Measurements from ENCODE around the gene PDE8A. TPM values are rescaled to one million over a fixed set of nuclear protein-coding genes. Genes with fewer than 3 reads are reported as not detected.

PDE8A gene
- total and polyA plus RNA-seq, 2 of the 4 experiments (the other 2 are of a cell fraction), result 32.4 to 35.9 TPM

- TF ChIP-seq FOS (IDR thresholded peaks at IDR 0.05; ENCODE audit: low read depth, low read length) (no peak), MAZ (IDR thresholded peaks at IDR 0.05; ENCODE audit: borderline replicate concordance, low read depth, low read length) (no peak)
Measured at GRCh38 chr15:85031086-85031943, 49.7 kb downstream of the PDE8A start (continued).

- no peak overlapping the region for H3K4ac ChIP-seq (ENCODE audit: low read depth, low read length)
- WGBS, 2 experiments (ENCODE audit: extremely low coverage in 2 of 2, insufficient read length in 1 of 2), result no CpG with 5 or more reads among the region's 2 CpGs
- no TSS peak for BruUV-seq (replicated peaks)
- H3K27ac ChIP-seq (ENCODE audit: insufficient read depth, low read length), result no peak overlapping the region
- DNase-seq (no peak), ATAC-seq (ENCODE audit: low read depth) (no peak)
- H4K20me1 ChIP-seq (ENCODE audit: insufficient read depth, low read length), result peaks cover 35% of the 10 kb centered on the region
- dilution Hi-C loops (cut with HindIII; ENCODE audit: low sequenced_read_pairs, unreplicated experiment), result no loop called here
- H4K8ac ChIP-seq (ENCODE audit: low read depth in 2 of 2, low read length in 2 of 2), result no peak overlapping the region
- H2AK5ac ChIP-seq (ENCODE audit: low read depth, low read length), result no peak overlapping the region
- H3K18ac ChIP-seq (ENCODE audit: low read depth, low read length), result no peak overlapping the region
- H2BK5ac ChIP-seq (ENCODE audit: low read depth, low read length, poor library complexity, severe bottlenecking), result no peak overlapping the region
- in situ Hi-C loops (cut with MboI; ENCODE audit: low sequenced_read_pairs), result no loop called here
- H3K4me3 ChIP-seq (ENCODE audit: insufficient read depth, low read depth, low read length), result no peak overlapping the region
- H3K23ac ChIP-seq (ENCODE audit: low read depth, low read length), result no peak overlapping the region
- H3K14ac ChIP-seq (replicated peaks; ENCODE audit: low read depth, low read length), result peak overlapping the region; percentile 54; the same call in 1 of the 2 replicates
- H3K9me1 ChIP-seq (ENCODE audit: insufficient read depth, low read length), result peaks cover 11% of the 10 kb centered on the region
- ChIA-PET POLR2A (ENCODE audit: unreplicated experiment) (no interaction called here), CTCF (interaction anchor here (0.8 to 1.7 kb wide), 3 partner anchors 12 to 27 kb away, joined by 3 to 5 read pairs (median 4); no protein-coding TSS in a partner anchor)
- intact Hi-C loops (cut with micrococcal nuclease), result no loop called here
- H3K9me3 ChIP-seq (ENCODE audit: control insufficient read depth, insufficient read depth, low read length), result no peaks in the 10 kb centered on the region
- H3K36me3 ChIP-seq (ENCODE audit: control insufficient read depth, insufficient read depth, low read length), result no peaks in the 10 kb centered on the region
- no peak overlapping the region for H3K56ac ChIP-seq (ENCODE audit: extremely low read depth, insufficient read depth, low read length)
- peak overlapping the region; percentile 16; the same call in 1 of the 2 replicates for H2BK20ac ChIP-seq (ENCODE audit: low read depth, low read length)
- no peak for TF ChIP-seq USF2 (IDR thresholded peaks at IDR 0.05; ENCODE audit: low read depth, low read length)
- no peak for TF ChIP-seq MAFK (IDR thresholded peaks at IDR 0.05; ENCODE audit: low read depth, low read length)
- no peak for TF ChIP-seq NFE2L2 (IDR thresholded peaks at IDR 0.05; ENCODE audit: low read depth, low read length)
- no peak for TF ChIP-seq FOS (IDR thresholded peaks at IDR 0.05; ENCODE audit: low read depth, low read length)
- TF ChIP-seq MXI1 (IDR thresholded peaks at IDR 0.05; ENCODE audit: borderline replicate concordance, low read depth, low read length), result no peak
- no peak for TF ChIP-seq CEBPB (IDR thresholded peaks at IDR 0.05; ENCODE audit: low read depth, low read length)
- no peak for TF ChIP-seq RFX5 (IDR thresholded peaks at IDR 0.05; ENCODE audit: low read depth, low read length)
- no peak for TF ChIP-seq RAD21 (IDR thresholded peaks at IDR 0.05; ENCODE audit: low read length)
- no peak for TF ChIP-seq CTCF (conservative IDR thresholded peaks at IDR 0.05; ENCODE audit: low read depth, low read length)
- no peak for TF ChIP-seq SMC3 (IDR thresholded peaks at IDR 0.05; ENCODE audit: low read depth, low read length)
- no peak for TF ChIP-seq BHLHE40 (IDR thresholded peaks at IDR 0.05; ENCODE audit: low read depth, low read length)
- no peak for TF ChIP-seq CHD1 (IDR thresholded peaks at IDR 0.05; ENCODE audit: low read depth, low read length)
- H3K4me2 ChIP-seq (ENCODE audit: low read depth, low read length), result no peak overlapping the region
- no peak overlapping the region for H2AK9ac ChIP-seq (replicated peaks; ENCODE audit: low read depth, low read length, poor library complexity)
- H4K91ac ChIP-seq (ENCODE audit: insufficient read depth, low read depth, low read length), result no peak overlapping the region
- H2BK15ac ChIP-seq (ENCODE audit: low read depth, low read length), result no peak overlapping the region
- no peak overlapping the region for H2AFZ ChIP-seq (replicated peaks; ENCODE audit: low read length, poor library complexity)
- H3K27me3 ChIP-seq (ENCODE audit: control insufficient read depth, insufficient read depth, low read length), result no peaks in the 10 kb centered on the region
- H3K4me1 ChIP-seq (ENCODE audit: control insufficient read depth, insufficient read depth, low read length), result peaks cover 24% of the 10 kb centered on the region
- H3K9ac ChIP-seq (ENCODE audit: low read depth, low read length), result no peak overlapping the region
- no peak overlapping the region for H2BK120ac ChIP-seq (ENCODE audit: low read depth, low read length)
- peaks cover 28 to 79% of the 10 kb centered on the region in 2 experiments for H3K79me1 ChIP-seq (ENCODE audit: low read depth in 1 of 2, low read length in 2 of 2)
- no peak overlapping the region for H4K5ac ChIP-seq (ENCODE audit: low read depth, low read length)
Measured at GRCh38 chr15:85031944-85032558, 50.4 kb downstream of the PDE8A start.
